Pancreas (tissue), 10 donors: ENCODE results near the gene SQSTM1. TPM values are rescaled to one million over a fixed set of nuclear protein-coding genes. Genes with fewer than 3 reads are reported as not detected.
A peak's percentile ranks its signal among the peaks of the same experiment; 100 is the strongest.

Experiments
- ATAC-seq, 4 donors: fragments of 200-7000 bp; cut with Tn5 transposase; one replicate each; pipeline versions ENCODE4 v1.8.0 to v1.9.1; 2020; ENCODE audit warnings: mild to moderate bottlenecking in 4 of 4, moderate library complexity in 4 of 4
- DNase-seq, 6 donors: peaks; one replicate each; pipeline ENCODE4 v3.0.0-alpha.2; 2020
- FAIRE-seq: peaks from 2 replicates; lab custom pipeline; 2012; peaks lifted over from hg19 to GRCh38; lab: Jason Lieb, UNC
- H3K27ac ChIP-seq, 4 donors: fragments of 200-600 bp; sonication (generic); 1 replicate in 3 of 4; 2 replicates in 1 of 4; pipeline versions ENCODE4 v1.5.0 to v1.8.0; 2020
- H3K27me3 ChIP-seq, 4 donors: fragments of 200-600 bp; one replicate each; pipeline ENCODE4 v1.8.0; 2021
- H3K36me3 ChIP-seq, 3 donors: fragments of 200-600 bp; sonication (generic) in 1 of 3; one replicate each; pipeline versions ENCODE4 v1.5.0 to v1.8.0; 2020 to 2021
- H3K4me1 ChIP-seq, 3 donors: fragments of 200-600 bp; one replicate each; pipeline ENCODE4 v1.8.0; 2021
- H3K4me3 ChIP-seq, 4 donors: fragments of 200-600 bp; sonication (generic) in 2 of 4; one replicate each; pipeline versions ENCODE4 v1.5.0 to v1.8.0; 2020 to 2021
- H3K9me3 ChIP-seq, 4 donors: fragments of 200-600 bp; one replicate each; pipeline ENCODE4 v1.8.0; 2021
- CTCF ChIP-seq, 4 donors: fragments of 200-600 bp; sonication (generic) in 3 of 4; IDR thresholded peaks; one replicate each; pipeline versions ENCODE4 v1.5.0 to v1.8.0; 2021; ENCODE audit warnings: antibody characterized with exemption in 4 of 4
- WGBS, 2 donors: extraction: QIAGEN DNeasy Blood & Tissue Kit; methylation state at CpG; one replicate each; pipeline ENCODE4 v1.1.7; 2013; 5-methylcytosine and 5-hydroxymethylcytosine counted together
- intact Hi-C, 3 donors: fragments of 100-400 bp; cut with DNase I; formaldehyde crosslinking; loops; one replicate each; pipeline versions ENCODE4 v1.11.1 to v1.14.2; 2022
- polyA plus RNA-seq, 2 donors: library from polyadenylated mRNA; stranded (reverse); fragments of 200-250 nt; gene quantifications; one replicate each; pipeline ENCODE4 v1.2.3, GENCODE V29; 2013
- total RNA-seq, 6 donors: library from RNA; stranded (reverse); fragmentation: NEBNext Ultra II Directional in 4 of 6; extraction: Animal tissue kit (Norgen Biotek cat#: 25700) in 4 of 6; gene quantifications; one replicate each; pipeline versions ENCODE4 v1.2.1 to v1.2.4, GENCODE V29; 2021 to 2023
- donor health status: healthy with polysubstance abuse.
- donor health status: DM: no; HTN: no; CAD: no; lungs with moderate emphysema.
- donor health status: DM: no; HTN: no; CAD: no.
- donor health status: control.
- donor health status: control.
- donor health status: Bipolar disorder and iron deficiency.
- donor health status: DM: yes; HTN: yes; CAD: no.
- donor health status: DM: no; HTN: no; CAD: no.
- donor health status: DM: no; HTN: no; CAD: no.
- donor health status: DM: yes; HTN: yes; CAD: no.

SQSTM1 gene
- total and polyA plus RNA-seq, 8 donors, result 125 to 261 (median 200) TPM

DNA sequence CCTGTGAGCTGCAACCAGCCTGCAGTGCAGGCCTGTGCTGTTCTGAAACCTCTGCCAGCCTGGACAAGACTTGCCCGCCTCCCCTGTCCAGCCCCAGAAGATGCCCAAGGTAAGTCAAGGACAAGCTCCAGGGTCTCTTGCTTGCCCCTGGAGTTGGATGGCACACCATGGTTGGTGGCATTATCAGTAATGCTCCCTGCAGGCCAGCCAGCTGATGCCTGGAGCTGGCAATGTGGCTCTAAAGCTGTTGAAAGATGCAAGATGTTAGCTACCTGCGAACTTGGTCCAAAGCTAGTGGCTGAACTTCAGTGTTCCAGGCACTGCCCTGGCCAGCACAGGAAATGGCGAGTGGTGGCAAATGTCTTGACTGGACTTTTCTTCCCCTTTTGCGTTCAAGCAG, 40.9 kb upstream of the SQSTM1 start:
- 95 to 96% methylated on average over 4 of the region's 4 CpGs for WGBS, 2 donors
- FAIRE-seq (no peak), ATAC-seq (no peak), DNase-seq (no peak)
- Histone ChIP-seq H3K9me3 (no peaks in the 10 kb centered on the region), H3K4me1 (no peaks in the 10 kb centered on the region), H3K27ac (no peak overlapping the region), H3K36me3 (peaks cover 0 to 24% (median 11%) of the 10 kb centered on the region in 3 donors), H3K27me3 (no peaks in the 10 kb centered on the region), H3K4me3 (no peak overlapping the region)
- intact Hi-C loops, result no loop called here
- TF ChIP-seq CTCF (IDR thresholded peaks at IDR 0.05), result no peak

DNA sequence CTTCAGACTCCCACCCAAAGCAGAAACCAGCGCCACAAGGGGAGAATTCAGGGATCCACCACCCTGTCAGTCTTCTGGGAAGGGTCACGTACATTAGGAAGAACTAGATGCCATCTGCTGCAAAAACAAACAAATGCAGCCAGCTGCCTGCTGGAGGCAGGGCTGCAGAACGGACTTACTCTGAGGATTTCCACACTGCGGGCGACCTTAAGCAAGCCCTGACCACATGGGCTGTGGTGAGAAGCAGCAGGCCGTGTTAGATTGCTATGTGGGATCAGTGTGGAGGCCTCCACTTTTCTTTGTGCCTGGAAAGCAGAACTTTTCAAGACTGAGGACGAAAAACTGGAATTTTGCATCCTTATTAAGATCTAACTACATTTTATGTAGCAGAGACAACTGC, 40.3 kb upstream of the SQSTM1 start:
- intact Hi-C loops, result no loop called here
- Histone ChIP-seq H3K4me1 (no peaks in the 10 kb centered on the region), H3K27ac (no peak overlapping the region), H3K36me3 (peaks cover 0 to 21% (median 10%) of the 10 kb centered on the region in 3 donors), H3K4me3 (no peak overlapping the region), H3K27me3 (no peaks in the 10 kb centered on the region), H3K9me3 (no peaks in the 10 kb centered on the region)
- no peak for TF ChIP-seq CTCF (IDR thresholded peaks at IDR 0.05)
- 85 to 91% methylated on average over 7 of the region's 7 CpGs for WGBS, 2 donors
- FAIRE-seq (no peak), DNase-seq (no peak), ATAC-seq (peak in 3 of 4 donors; percentile 49 to 56 (median 52))

- 94 to 97% methylated on average over 4 of the region's 4 CpGs for WGBS, 2 donors
- FAIRE-seq (no peak), ATAC-seq (no peak), DNase-seq (no peak)
- intact Hi-C loops, result no loop called here
- Histone ChIP-seq H3K27ac (no peak overlapping the region), H3K36me3 (peaks cover 0 to 13% (median 0%) of the 10 kb centered on the region in 3 donors), H3K4me1 (no peaks in the 10 kb centered on the region), H3K9me3 (no peaks in the 10 kb centered on the region), H3K4me3 (no peak overlapping the region), H3K27me3 (no peaks in the 10 kb centered on the region)
- TF ChIP-seq CTCF (IDR thresholded peaks at IDR 0.05), result no peak
Measured at GRCh38 chr5:179781846-179782245, 38.9 kb upstream of the SQSTM1 start.

- intact Hi-C loops, result no loop called here
- Histone ChIP-seq H3K9me3 (no peaks in the 10 kb centered on the region), H3K27ac (no peak overlapping the region), H3K4me1 (no peaks in the 10 kb centered on the region), H3K36me3 (peaks cover 0 to 7% (median 0%) of the 10 kb centered on the region in 3 donors), H3K4me3 (no peak overlapping the region), H3K27me3 (no peaks in the 10 kb centered on the region)
- 93 to 94% methylated on average over 9 of the region's 9 CpGs for WGBS, 2 donors
- DNase-seq (no peak), ATAC-seq (no peak), FAIRE-seq (no peak)
- no peak for TF ChIP-seq CTCF (IDR thresholded peaks at IDR 0.05)
Measured at GRCh38 chr5:179783128-179783527, 37.6 kb upstream of the SQSTM1 start.

DNA sequence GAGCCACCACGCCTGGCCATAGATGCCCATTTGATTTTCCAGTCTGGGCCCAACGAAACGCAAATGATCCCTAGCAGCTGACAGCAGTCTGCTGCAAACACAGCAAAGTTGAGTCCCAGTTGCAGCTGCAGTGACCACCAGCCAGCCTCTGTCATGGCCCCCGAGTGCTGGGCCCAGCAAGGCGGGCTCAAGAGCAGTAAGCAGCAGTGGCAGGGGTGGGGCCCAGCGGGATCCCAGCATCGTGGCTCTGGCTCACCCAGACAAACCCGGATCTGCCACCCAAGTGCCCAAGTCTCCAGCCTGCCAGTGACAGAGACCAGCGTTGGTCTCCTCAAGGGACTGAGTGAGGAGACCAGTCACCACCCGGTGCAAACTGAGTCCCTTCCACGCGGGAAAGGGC, 33.8 kb upstream of the SQSTM1 start:
- H3K9me3 ChIP-seq, result no peaks in the 10 kb centered on the region
- no peak overlapping the region for H3K27ac ChIP-seq
- H3K4me3 ChIP-seq, result no peak overlapping the region
- DNase-seq (peak in 1 of 6 donors; percentile 31), ATAC-seq (no peak), FAIRE-seq (no peak)
- WGBS, 2 donors, result 78 to 93% methylated on average over 12 of the region's 12 CpGs
- H3K4me1 ChIP-seq, result no peaks in the 10 kb centered on the region
- TF ChIP-seq CTCF (IDR thresholded peaks at IDR 0.05), result no peak
- no peaks in the 10 kb centered on the region for H3K36me3 ChIP-seq
- no peaks in the 10 kb centered on the region for H3K27me3 ChIP-seq
- intact Hi-C loops, result no loop called here
